Measurements from ENCODE around the gene GALNT11.

- TF ChIP-seq CTCF (IDR thresholded peaks at IDR 0.05; ENCODE audit: low read length) (peak; percentile 14), EZH2 (optimal IDR thresholded peaks at IDR 0.05; ENCODE audit: low read depth, low read length) (no peak)
These were observed 33.1 kb upstream of the GALNT11 start for GRCh38 chr7:151992375-151992774.
